Activated CD8-positive, alpha-beta memory T cell treated with anti-CD3 and anti-CD28 coated beads, Interleukin-2, amount 50 U/mL, for 24 hours (primary cell): ENCODE measurements around the gene NFKB1.
"Not testable (repeated sequence)": the region's sequence is repeated elsewhere in the genome, so short reads cannot be mapped to it uniquely, and the experiment has no call there.

Source experiments
- DNase-seq: peaks from one replicate; pipeline ENCODE4 v3.0.0-alpha.2; 2020; ENCODE audit errors: extremely low read depth

Gene NFKB1, protein sequence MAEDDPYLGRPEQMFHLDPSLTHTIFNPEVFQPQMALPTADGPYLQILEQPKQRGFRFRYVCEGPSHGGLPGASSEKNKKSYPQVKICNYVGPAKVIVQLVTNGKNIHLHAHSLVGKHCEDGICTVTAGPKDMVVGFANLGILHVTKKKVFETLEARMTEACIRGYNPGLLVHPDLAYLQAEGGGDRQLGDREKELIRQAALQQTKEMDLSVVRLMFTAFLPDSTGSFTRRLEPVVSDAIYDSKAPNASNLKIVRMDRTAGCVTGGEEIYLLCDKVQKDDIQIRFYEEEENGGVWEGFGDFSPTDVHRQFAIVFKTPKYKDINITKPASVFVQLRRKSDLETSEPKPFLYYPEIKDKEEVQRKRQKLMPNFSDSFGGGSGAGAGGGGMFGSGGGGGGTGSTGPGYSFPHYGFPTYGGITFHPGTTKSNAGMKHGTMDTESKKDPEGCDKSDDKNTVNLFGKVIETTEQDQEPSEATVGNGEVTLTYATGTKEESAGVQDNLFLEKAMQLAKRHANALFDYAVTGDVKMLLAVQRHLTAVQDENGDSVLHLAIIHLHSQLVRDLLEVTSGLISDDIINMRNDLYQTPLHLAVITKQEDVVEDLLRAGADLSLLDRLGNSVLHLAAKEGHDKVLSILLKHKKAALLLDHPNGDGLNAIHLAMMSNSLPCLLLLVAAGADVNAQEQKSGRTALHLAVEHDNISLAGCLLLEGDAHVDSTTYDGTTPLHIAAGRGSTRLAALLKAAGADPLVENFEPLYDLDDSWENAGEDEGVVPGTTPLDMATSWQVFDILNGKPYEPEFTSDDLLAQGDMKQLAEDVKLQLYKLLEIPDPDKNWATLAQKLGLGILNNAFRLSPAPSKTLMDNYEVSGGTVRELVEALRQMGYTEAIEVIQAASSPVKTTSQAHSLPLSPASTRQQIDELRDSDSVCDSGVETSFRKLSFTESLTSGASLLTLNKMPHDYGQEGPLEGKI

DNA sequence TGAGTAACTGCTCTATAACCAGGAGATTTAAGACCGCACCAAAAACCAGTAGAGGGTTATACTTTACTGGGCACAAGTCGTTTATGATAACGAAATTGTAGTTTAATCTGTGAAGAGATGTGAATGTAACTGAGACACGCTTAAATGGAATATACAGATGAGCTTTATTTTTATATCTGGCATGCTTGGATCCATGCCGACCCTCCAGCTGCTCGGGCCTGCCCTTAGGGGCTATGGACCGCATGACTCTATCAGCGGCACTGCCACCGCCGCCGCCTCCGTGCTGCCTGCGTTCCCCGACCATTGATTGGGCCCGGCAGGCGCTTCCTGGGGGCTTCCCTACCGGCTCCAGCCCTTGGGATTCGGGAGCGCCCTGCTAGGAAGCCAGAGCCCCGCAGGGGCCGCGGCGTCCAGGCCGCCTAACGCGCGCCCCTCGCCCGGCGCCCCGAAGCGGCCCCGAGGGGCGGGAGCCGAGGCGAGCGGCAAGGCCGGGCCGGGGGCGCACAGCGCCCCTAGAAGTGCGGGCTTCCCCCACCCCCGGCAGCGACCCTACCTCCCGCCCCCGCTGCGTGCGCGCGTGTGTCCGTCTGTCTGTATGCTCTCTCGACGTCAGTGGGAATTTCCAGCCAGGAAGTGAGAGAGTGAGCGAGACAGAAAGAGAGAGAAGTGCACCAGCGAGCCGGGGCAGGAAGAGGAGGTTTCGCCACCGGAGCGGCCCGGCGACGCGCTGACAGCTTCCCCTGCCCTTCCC is at the start of gene NFKB1:
NFKB1 (plus strand) TSS at position 664 of the 751 bp plus-strand sequence. CDS start 24,160 bp downstream, outside the sequence.
- peak; percentile 70 for DNase-seq

DNA sequence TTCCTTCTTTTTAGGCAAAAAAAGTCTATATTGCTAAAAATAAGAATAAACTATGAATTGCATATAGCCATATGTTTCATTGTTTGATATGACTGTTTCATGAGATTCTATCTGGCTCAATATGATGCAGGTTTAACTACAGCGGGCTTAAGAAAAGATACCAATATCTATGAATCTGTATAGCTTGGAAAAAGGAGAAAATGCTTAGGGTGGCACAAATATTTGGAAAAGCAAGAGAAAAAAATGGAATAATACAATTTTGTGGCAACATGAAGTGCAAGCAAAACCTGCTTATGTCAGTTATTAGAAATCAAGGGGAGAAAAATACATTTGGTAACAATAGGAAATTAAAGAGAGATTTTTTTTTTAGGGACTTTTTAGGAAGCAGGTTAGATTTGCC is 48.3 kb upstream of the NFKB1 start:
- no peak for DNase-seq

DNA sequence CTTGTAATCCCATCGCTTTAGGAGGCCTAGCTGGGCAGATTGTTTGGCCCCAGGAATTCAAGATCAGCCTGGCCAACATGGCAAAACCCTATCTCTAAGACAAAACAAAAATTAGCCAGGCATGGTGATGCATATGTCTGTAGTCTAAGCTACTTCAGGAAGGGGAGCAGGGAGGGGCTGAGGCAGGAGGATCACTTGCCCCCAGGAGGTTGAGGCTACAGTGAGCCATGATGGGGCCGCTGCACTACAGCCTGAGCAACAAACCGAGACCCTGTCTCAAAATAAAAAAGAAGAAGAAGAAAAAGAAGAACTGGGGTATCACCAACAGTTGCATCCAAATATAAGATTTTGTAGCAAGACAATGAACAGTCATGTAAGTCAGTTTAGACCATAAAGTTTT is 47.3 kb upstream of the NFKB1 start:
- no peak for DNase-seq

DNA sequence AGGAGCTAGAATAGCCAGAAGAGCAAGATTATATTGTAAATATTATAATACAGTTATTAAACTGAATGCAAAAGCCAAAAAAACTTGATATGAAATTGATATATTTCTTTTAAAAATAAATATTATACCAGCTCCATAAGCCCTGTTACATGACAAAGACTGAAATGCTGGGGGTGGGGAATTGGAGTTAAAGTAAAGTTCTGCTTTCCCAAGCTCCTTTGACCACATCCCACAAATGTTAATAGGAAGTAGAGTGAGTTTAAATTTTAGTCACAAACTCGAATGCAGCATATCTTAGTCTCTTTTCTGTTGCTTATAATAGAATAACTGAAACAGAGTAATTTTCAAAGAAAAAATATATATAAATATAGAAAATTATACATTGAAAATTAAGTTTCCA is 46.9 kb upstream of the NFKB1 start:
- DNase-seq, result no peak

DNA sequence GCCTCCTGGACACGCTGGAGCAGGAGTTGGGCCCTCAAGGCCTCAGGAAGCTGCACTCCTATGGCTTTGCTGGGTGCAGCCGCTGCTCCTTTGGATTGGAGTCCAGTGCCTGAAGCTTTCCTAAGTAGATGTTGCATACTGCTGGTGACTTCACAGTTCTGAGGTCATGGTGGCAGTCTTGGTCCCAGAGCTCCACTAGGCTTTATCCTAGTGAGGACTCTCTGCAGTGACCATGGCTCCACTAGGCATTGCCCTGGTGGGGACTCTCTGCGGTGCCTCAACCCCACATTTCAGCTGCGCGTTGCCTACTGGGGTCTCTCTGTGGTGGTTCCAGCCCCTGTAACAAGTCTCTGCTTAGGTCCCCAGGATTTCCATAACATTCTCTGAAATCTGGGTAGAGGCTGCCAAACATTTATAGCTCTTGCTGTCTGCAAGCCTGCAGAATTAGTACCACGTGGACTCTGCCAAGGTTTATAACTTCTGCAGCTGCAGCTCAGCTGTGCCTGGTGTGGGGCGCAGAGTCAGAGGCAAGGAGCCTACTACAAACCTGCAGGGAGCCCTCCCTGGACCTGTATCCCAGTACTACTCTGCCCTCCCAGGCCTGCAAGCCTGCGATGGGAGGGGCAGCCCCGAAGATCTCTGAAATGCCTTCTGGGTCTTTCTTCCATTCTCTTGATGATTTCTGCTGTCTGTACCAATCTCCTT is 46.0 kb upstream of the NFKB1 start:
- no peak for DNase-seq

DNA sequence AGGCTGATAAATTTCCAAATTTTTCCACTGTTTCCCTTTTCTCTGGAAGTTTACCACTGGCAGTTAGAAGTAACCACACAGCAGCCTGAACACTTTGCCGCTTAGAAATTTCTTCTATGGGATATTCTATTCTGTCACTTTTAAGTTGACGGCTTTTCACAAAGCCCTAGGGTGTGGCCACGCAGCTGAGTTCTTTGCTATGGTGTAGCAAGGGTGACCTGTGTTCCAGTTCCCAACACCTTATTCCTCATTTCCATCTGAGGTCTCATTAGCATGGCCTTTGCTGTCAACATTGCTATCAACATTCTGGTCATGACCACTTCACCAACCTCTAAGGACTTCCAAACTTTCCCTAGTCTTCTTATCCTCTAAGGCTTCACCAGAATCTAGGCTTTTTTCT is 45.4 kb upstream of the NFKB1 start:
- no peak for DNase-seq

DNA sequence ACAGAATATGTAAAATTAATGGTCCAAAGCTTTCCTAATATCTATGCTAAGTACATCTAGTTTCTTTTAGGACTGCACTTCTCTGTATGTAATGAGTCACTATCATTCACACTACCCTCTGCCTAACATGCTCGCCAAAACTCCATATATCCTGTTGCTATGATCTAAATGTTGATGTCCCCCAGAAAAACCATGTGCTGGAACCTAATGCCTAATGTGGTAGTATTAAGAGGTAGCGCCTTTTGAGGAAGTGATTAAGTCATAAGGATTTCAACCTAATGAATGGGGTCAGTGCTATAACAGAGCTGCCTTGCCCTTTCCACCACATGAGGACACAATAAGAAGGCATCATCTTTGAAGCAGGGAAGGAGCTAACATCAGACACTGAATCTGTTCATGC is 34.9 kb upstream of the NFKB1 start:
- no peak for DNase-seq

DNA sequence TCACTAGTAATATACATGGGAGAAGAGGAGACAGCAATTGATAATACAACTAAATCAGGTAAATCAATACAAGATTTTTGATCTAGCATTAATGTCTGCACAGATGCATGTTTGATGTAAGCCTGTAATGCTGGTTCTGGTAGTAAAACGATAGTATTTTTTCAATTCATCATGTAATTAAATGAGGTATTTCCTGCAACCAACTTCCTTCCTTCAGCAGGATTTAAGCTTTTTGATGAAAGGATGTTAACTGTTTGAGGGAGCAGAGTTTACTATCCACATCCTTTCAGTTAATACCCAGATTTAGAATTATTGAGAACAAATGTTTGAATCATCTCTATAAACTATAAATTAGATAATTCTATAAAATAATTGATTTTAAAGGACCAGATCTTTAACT is 31.4 kb upstream of the NFKB1 start:
- DNase-seq, result no peak

DNA sequence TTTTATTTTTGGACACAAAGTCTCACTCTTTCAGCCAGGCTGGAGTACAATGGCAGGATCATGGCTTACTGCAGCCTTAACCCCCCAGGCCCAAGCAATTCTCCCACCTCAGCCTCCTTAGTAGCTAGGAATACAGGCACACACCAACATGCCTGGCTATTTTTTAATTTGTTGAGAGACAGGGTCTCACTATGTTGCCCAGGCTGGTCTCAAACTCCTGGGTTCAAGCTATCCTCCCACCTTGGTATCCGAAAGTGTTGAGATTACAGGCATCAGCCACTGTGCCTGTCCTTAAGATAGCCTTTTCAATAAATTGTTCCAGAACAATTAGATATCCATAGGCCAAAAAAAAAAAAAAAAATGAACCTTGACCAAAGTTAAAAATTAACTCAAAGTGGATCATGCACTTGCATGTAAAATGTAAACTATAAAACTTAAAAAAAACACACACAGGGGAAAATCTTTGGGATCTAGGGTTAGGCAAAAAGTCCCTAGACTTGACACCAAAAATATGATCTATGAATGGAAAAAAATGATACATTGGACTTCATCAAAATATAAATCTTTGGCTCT is 28.6 kb upstream of the NFKB1 start:
- DNase-seq, result no peak

DNA sequence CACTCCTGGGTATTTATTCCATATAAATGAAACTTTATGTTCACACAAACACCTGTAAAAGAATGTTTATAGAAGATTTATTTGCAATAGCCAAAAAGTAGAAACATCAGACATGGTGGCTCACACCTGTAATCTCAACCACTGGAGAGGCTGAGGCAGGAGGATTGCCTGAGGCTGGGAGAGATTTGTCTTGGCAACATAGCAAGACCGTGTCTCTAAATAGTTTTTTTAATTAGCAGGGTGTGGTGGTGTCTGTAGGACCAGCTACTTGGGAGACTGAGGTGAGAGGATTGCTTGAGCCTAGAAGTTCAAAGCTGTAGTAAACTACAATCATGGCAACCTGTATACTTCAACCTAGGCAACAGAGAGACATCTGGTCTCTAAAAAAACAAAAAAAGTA is 27.7 kb upstream of the NFKB1 start:
- no peak for DNase-seq

DNA sequence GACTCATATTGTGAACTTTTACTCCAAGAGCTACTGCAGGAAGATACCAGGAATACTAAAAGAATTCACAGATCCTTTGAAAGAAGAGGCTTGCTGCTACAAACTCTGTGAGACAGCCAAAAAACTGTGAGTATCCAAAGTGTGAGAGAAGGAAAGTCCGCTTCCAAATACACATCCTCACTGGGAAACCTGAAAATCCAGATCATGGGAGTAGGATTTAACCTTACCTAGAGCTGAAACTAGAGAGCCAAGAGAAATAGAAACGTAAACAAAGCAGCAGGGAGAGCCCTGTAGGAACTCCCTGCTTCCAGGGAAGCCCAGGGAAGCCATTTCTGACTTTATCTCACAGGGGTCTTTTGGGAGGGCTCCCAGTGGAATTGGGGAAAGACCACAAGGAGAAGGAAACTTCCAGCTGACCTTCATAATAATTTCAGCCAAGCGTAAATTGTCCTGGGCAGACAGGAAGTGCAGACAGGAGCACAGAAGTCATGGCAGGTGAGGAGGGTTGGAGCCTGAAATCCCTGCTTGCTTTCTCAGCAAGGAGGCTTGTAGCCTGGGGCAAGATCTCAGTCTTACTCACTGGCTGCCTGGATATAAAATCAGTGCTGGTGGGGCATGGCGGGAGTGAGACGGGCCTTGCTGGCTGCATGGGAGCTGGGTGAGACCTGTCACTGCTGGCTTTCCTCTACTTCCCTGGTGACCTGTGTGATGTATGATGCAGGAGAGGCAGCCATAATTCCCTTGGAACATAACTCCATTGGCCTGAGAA is 26.2 kb upstream of the NFKB1 start:
- no peak for DNase-seq

DNA sequence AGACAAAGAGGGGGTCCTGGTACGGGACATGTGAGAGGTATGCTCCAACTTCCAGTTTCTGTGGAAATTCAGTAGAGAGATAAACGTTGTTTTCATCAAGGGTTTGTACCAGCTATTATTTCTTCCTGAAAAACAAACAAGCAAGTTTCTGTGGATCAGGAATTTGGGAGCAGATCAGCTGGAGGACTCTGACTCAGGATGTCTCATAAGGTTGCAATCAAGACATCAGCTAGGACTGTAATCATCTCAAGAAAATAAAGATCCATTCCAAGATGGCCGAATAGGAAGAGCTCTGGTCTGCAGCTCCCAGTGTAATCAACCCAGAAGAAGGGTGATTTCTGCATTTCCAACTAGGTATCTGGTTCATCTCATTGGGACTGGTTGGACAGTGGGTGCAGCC is 23.5 kb upstream of the NFKB1 start:
- DNase-seq, result no peak

DNA sequence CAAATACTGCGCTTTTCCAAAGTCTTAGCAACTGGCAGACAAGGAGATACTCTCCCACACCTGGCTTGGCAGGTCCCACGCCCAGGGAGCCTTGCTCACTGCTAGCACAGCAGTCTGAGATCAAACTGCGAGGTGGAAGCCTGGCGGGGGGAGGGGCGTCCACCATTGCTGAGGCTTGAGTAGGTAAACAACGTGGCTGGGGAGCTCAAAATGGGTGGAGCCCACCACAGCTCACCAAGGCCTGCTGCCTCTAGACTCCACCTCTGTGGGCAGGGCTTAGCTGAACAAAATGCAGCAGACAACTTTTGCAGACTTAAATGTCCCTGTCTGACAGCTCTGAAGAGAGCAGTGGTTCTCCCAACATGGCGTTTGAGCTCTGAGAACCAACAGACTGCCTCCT is 23.0 kb upstream of the NFKB1 start:
- DNase-seq, result no peak

DNA sequence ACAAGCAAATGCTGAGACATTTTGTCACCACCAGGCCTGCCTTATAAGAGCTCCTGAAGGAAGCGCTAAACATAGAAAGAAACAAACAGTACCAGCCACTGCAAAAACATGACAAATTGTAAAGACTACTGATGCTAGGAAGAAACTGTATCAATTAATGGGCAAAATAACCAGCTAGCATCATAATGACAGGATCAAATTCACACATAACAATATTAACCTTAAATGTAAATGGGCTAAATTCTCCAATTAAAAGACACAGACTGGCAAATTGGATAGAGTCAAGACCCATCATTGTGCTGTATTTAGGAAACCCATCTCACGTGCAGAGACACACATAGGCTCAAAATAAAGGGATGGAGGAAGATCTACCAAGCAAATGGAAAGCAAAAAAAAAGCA is 21.3 kb upstream of the NFKB1 start:
- DNase-seq, result not testable (repeated sequence)

DNA sequence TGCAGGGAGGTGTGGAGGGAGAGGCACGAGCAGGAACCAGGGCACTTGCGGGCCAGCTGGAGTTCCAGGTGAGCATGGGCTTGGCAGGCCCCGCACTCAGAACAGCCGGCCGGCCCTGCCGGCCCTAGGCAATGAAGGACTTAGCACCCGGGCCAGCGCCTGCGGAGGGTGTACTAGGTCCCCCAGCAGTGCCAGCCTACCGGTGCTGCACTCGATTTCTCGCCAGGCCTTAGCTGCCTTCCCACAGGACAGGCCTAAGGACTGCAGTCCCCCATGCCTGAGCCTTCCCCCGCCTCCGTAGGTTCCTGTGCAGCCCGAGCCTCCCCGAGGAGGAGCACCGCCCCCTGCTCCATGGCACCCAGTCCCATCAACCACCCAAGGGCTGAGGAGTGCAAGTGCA is 18.0 kb upstream of the NFKB1 start:
- no peak for DNase-seq

DNA sequence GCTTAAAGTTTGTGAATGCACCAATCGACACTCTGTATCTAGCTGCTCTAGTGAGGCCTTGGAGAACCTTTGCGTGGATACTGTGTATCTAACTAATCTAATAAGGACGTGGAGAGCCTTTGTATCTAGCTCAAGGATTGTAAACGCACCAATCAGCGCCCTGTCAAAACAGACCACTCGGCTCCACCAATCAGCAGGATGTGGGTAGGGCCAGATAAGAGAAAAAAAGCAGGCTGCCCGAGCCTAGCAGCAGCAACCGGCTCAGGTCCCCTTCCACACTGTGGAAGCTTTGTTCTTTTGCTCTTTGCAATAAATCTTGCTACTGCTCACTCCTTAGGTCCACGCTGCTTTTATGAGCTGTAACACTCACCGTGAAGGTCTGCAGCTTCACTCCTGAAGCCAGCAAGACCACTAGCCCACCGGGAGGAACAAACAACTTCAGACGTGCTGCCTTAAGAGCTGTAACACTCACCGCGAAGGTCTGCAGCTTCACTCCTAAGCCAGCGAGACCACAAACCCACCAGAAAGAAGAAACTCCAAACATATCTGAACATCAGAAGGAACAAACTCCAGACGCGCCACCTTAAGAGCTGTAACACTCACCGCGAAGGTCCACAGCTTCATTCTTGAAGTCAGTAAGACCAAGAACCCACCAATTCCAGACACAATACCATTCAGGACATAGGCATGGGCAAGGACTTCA is 17.0 kb upstream of the NFKB1 start:
- not testable (repeated sequence) for DNase-seq

DNA sequence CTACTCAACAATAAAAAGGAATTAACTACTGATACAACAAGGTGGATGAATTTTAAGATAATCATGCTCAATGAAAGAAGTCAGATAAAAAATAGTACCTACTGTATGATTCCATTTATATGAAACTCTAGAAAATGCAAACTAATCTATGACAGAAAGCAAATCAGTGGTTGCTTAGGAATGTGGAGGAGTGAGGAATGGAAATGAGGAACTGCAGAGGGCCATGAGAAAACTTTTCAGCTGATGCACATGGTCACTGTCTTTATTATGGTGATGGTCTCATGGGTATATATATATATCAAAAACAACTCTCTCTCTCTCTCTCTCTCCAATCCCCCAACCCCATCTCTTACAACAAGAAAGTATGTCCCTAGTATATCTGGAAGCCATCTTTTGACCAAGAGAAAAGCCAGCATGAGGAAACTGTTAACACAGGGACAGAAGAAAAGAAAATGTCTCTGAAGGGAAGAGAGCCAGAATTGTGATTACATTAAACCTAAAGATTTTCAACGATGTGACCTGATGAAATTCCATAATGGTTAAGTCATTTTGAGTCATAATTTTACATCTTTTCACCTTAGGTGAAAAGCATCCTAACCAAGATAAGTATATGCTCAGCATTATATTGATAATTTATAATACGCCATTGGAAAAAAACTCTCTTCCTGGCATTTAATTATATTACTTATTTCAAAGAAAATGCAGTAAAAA is 8.5 kb upstream of the NFKB1 start:
- DNase-seq, result no peak

DNA sequence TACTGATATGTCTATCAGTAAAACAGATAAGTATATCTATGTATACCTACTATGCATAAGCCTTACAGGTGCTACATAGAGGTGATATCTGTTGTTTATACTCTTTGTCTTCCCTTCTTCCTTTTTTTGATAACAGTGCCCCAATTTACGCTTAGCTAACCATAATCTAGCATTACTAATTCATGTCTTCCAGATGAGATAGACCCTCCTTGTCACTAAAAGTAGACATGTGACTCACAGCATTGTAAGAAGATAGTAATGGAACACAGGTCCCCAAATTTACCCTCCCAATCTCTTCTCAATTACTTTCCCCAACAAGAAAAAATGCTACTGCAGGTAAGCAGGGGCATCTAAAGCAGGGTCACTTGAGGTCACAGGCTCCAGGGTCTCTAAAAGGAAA is 7.9 kb upstream of the NFKB1 start:
- no peak for DNase-seq

DNA sequence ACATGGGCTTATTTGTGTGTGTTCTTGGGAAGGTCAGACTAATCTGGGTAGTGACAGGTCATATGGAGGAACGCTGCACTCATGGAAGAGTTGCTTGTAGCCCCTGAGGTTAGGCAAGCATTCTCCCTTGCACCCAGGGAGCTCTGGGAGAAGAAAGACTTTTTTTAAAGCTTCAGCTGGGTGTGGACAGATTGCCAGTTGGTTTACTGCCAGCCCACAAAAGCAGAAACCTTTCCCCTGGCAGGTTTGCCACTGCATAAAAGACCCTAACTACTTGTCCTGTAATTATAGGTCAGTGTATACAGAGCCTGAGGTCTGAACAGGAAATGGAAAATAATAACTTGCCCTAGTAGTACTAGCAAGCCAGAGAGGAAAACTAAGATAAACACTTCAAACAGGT is 7.4 kb upstream of the NFKB1 start:
- no peak for DNase-seq
